Caco-2 (cell line): ENCODE data around the gene ATP8B4. TPM values are rescaled to one million over a fixed set of nuclear protein-coding genes. Genes with fewer than 3 reads are reported as not detected.
A peak's percentile ranks its signal among the peaks of the same experiment; 100 is the strongest.

Experiments used
- BruUV-seq: library from RNA; stranded (reverse); fragments of 400-500 nt; replicated peaks from 2 replicates; lab custom pipeline; 2021; lab: Mats Ljungman, UMichigan
- CTCF ChIA-PET: fragments of 300-600 bp; sonication (Branson Sonifier 250); formaldehyde crosslinking; loops from one replicate; lab custom pipeline; 2022; ENCODE audit warnings: antibody characterized with exemption; lab: Charles Lee
- POLR2A ChIA-PET: fragments of 300-600 bp; sonication (Branson Sonifier 250); formaldehyde crosslinking; loops from one replicate; lab custom pipeline; 2022; ENCODE audit warnings: antibody characterized with exemption; lab: Charles Lee
- DNase-seq, 2 experiments: peaks; one replicate each; pipeline versions ENCODE4 v3.0.0 to v3.0.0-alpha.2; 2020 to 2022
- H3K27me3 ChIP-seq: replicated peaks from 2 replicates; pipeline ENCODE4 v1.6.0; 2011; ENCODE audit warnings: low read length; ENCODE audit not compliant: control insufficient read depth, insufficient read depth
- H3K36me3 ChIP-seq: 2 replicates; pipeline ENCODE4 v1.5.1; 2011; ENCODE audit warnings: low read length; ENCODE audit not compliant: control insufficient read depth, insufficient read depth
- H3K4me1 ChIP-seq: fragments of 250-450 bp; sonication (Bioruptor Pico); 2 replicates; pipeline ENCODE4 v1.5.1; 2020; ENCODE audit warnings: mild to moderate bottlenecking
- H3K4me3 ChIP-seq: 2 replicates; pipeline ENCODE4 v1.5.1; 2011; ENCODE audit warnings: low read depth, mild to moderate bottlenecking, control low read depth, low read length
- H3K9me3 ChIP-seq: fragments of 250-450 bp; sonication (Bioruptor Pico); 2 replicates; pipeline ENCODE4 v1.5.1; 2020; ENCODE audit warnings: mild to moderate bottlenecking, moderate library complexity
- H3K27ac Mint-ChIP-seq: one replicate; pipeline ENCODE4 v1.8.0; 2022; ENCODE audit warnings: mixed read lengths; ENCODE audit not compliant: unreplicated experiment
- H3K27me3 Mint-ChIP-seq: one replicate; pipeline ENCODE4 v1.8.0; 2022; ENCODE audit warnings: mixed read lengths; ENCODE audit not compliant: insufficient read depth, unreplicated experiment
- H3K36me3 Mint-ChIP-seq: one replicate; pipeline ENCODE4 v1.8.0; 2022; ENCODE audit warnings: mild to moderate bottlenecking, mixed read lengths; ENCODE audit not compliant: insufficient read depth, unreplicated experiment
- H3K4me1 Mint-ChIP-seq: one replicate; pipeline ENCODE4 v1.8.0; 2022; ENCODE audit warnings: low read depth, mixed read lengths; ENCODE audit not compliant: unreplicated experiment
- H3K4me3 Mint-ChIP-seq: one replicate; pipeline ENCODE4 v1.8.0; 2022; ENCODE audit warnings: mild to moderate bottlenecking, moderate library complexity, mixed read lengths; ENCODE audit not compliant: unreplicated experiment
- H3K9me3 Mint-ChIP-seq: one replicate; pipeline ENCODE4 v1.8.0; 2022; ENCODE audit warnings: mixed read lengths; ENCODE audit not compliant: unreplicated experiment
- CTCF ChIP-seq, 2 experiments: fragments of 200-600 bp in 1 of 2; IDR thresholded peaks; 1 replicate in 1 of 2; 2 replicates in 1 of 2; pipeline versions ENCODE4 v1.5.1 to v1.8.0; 2011 to 2022; ENCODE audit warnings: antibody characterized with exemption in 1 of 2, control low read depth in 1 of 2, inconsistent platforms in 1 of 2, low read depth in 1 of 2, low read length in 1 of 2, mild to moderate bottlenecking in 1 of 2, moderate library complexity in 1 of 2; ENCODE audit not compliant: insufficient read depth in 1 of 2, severe bottlenecking in 1 of 2, unreplicated experiment in 1 of 2
- intact Hi-C: fragments of 100-400 bp; cut with micrococcal nuclease; formaldehyde crosslinking; loops from one replicate; pipeline ENCODE4 v1.10.0; 2022; ENCODE audit not compliant: unreplicated experiment
- total RNA-seq: library from RNA; stranded (reverse); gene quantifications from 2 replicates; pipeline ENCODE4 v1.2.3, GENCODE V29; 2022

The ATP8B4 gene
- total RNA-seq, 1 experiment from 2014 or later = 0.57 TPM

DNA sequence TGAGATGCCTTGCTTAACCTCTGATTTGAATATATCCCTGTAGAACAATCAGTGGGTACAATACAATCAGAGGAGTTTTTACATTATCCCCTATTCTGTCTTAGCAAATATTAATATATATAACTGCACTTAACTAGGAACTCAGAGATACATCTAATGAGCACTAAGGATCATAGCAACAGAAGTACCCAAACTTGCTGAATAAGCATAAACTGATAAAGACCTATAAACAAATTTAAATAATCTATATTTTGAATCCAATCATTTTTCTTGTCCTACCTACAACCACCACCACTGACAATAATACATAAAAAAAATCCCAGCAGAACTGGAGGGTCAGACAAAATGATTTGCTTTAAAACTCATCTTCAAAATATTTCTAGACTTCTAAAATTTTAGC, 106.2 kb downstream of the ATP8B4 start:
- H3K27ac Mint-ChIP-seq = no peak overlapping the region
- H3K27me3 Mint-ChIP-seq = peaks cover 14% of the 10 kb centered on the region
- DNase-seq = no peak
- Histone ChIP-seq H3K9me3 (no peaks in the 10 kb centered on the region), H3K4me3 (no peak overlapping the region), H3K27me3 (no peaks in the 10 kb centered on the region), H3K36me3 (no peaks in the 10 kb centered on the region), H3K4me1 (no peaks in the 10 kb centered on the region)
- H3K4me1 Mint-ChIP-seq = no peaks in the 10 kb centered on the region
- TF ChIP-seq CTCF (IDR thresholded peaks at IDR 0.05; ENCODE audit: insufficient read depth in 1 of 2, low read depth in 1 of 2, low read length in 1 of 2, severe bottlenecking in 1 of 2, unreplicated experiment in 1 of 2) = no peak
- CTCF ChIA-PET = no interaction called here
- H3K9me3 Mint-ChIP-seq = no peaks in the 10 kb centered on the region
- POLR2A ChIA-PET = no interaction called here
- intact Hi-C loops = no loop called here
- no peak overlapping the region for H3K4me3 Mint-ChIP-seq
- no TSS peak for BruUV-seq
- H3K36me3 Mint-ChIP-seq = no peaks in the 10 kb centered on the region

DNA sequence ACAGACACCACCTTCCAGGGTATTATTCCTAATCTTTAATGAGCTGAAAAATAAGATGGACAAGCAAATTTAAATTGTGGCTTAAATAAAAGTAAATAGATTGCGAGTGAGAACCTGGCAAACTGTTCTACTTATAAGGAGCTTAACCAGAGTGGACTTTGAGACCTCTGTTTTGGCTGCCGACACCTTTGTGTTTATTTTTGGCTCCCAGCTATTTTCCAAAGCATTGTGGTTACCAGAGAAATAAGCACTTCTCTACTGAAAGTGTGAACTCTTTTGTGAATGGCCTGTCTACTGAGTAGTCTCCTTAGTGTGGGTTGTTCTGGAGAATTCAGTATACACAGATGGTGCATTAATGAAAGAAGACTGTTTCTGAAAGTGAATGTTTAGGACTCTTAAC, 109.4 kb downstream of the ATP8B4 start:
- Mint-ChIP-seq H3K4me3 (no peak overlapping the region), H3K9me3 (no peaks in the 10 kb centered on the region), H3K36me3 (no peaks in the 10 kb centered on the region), H3K27ac (no peak overlapping the region), H3K4me1 (no peaks in the 10 kb centered on the region), H3K27me3 (peaks cover 6% of the 10 kb centered on the region)
- Histone ChIP-seq H3K9me3 (no peaks in the 10 kb centered on the region), H3K27me3 (no peaks in the 10 kb centered on the region), H3K4me1 (no peaks in the 10 kb centered on the region), H3K4me3 (no peak overlapping the region), H3K36me3 (no peaks in the 10 kb centered on the region)
- ChIA-PET POLR2A (no interaction called here), CTCF (no interaction called here)
- intact Hi-C loops = loop anchor here (10.0 kb wide), 2 partner anchors 105 to 535 kb away; no protein-coding TSS in a partner anchor
- no TSS peak for BruUV-seq
- DNase-seq = no peak
- TF ChIP-seq CTCF (IDR thresholded peaks at IDR 0.05; ENCODE audit: insufficient read depth in 1 of 2, low read depth in 1 of 2, low read length in 1 of 2, severe bottlenecking in 1 of 2, unreplicated experiment in 1 of 2) = no peak

- BruUV-seq = no TSS peak
- H3K27ac Mint-ChIP-seq = no peak overlapping the region
- Histone ChIP-seq H3K4me3 (no peak overlapping the region), H3K9me3 (no peaks in the 10 kb centered on the region; the same call in 1 of the 2 replicates), H3K36me3 (no peaks in the 10 kb centered on the region), H3K27me3 (no peaks in the 10 kb centered on the region), H3K4me1 (no peaks in the 10 kb centered on the region)
- H3K9me3 Mint-ChIP-seq = no peaks in the 10 kb centered on the region
- DNase-seq = peak; percentile 84 to 87
- H3K4me3 Mint-ChIP-seq = no peak overlapping the region
- intact Hi-C loops = loop anchor here (1.0 to 10.0 kb wide), 6 partner anchors 48 to 769 kb away; no protein-coding TSS in a partner anchor
- CTCF ChIA-PET = interaction anchor here (0.7 to 2.4 kb wide), 7 partner anchors 66 to 768 kb away, joined by 3 to 24 read pairs (median 5); no protein-coding TSS in a partner anchor
- POLR2A ChIA-PET = no interaction called here
- peaks cover 4% of the 10 kb centered on the region for H3K4me1 Mint-ChIP-seq
- no peaks in the 10 kb centered on the region for H3K36me3 Mint-ChIP-seq
- peak; percentile 79 to 83 for TF ChIP-seq CTCF (IDR thresholded peaks at IDR 0.05; ENCODE audit: insufficient read depth in 1 of 2, low read depth in 1 of 2, low read length in 1 of 2, severe bottlenecking in 1 of 2, unreplicated experiment in 1 of 2)
- H3K27me3 Mint-ChIP-seq = peaks cover 15% of the 10 kb centered on the region
Measured at GRCh38 chr15:50003786-50004334, 115.2 kb downstream of the ATP8B4 start.
